DMS114 treated with DMSO at 0.1 percent for 48 hours (cell line): Measurements from ENCODE around the gene OTUD7B.
A peak's percentile ranks its signal among the peaks of the same experiment; 100 is the strongest.
"Not testable (repeated sequence)": the region's sequence is repeated elsewhere in the genome, so short reads cannot be mapped to it uniquely, and the experiment has no call there.

Source experiments
- DNase-seq: peaks from one replicate; lab custom pipeline; 2025; ENCODE audit not compliant: unreplicated experiment; lab: John Stamatoyannopoulos, UW

Gene OTUD7B

DNA sequence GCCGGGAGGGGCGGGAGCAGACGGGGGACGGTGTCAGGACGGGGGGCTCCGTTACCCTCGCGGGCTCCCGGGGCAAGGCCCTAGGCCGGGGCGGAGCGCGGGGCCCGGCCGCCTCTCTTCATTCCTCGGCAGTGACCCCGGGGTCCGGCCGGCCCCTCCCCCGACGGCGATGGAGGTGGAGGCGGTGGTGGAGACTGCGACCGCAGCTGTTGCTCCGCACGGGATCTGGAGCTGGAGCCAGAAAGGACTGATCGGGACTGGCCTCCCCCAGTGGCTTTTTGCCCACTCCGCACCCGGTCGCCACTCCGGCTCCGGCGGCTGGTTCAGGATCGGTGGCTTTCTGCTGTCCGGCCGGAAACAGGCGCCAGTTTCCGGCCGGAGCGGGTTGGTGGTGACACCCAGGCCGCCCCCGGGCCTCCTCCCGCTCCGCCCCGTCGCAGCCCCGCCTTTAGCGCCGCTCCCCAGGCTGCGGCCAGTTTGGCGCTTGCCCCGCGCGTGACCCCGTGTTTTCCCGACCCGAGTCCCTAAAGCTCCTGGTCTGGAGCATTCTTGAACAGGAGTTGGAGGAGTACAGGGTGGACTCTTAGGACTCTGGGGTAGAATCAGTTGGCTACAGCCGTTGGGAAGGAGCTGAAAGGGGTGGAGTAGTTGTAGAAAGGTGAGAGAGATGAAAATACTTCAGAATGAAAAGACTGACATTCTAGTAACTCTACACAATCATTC, at the start of gene OTUD7B:
TSS of gene OTUD7B (minus strand) at position 334 of the 723 bp plus-strand sequence. CDS start 33,216 bp downstream, outside the sequence.
- DNase-seq: peak; percentile 88

DNA sequence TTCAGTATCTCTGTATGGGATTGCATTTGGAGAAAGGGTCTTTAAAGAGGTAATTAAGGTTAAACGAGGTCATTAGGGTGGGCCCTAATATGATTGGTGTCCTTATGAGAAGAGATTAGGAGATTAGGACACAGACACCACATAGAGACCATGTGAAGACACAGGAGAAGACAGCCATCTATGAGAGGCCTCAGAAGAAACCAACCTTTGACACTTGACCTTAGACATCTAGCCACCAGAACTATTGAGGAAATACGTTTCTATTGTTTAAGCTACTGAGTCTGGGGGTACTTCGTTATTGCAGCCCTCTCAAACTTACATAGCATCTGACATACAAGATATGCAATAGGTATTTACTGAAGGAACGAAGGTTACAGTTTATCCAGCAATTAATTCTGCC, 49.7 kb upstream of the OTUD7B start:
- DNase-seq: no peak

GRCh38 chr1:150056407-150056806, 45.9 kb upstream of the OTUD7B start:
- no peak for DNase-seq

DNA sequence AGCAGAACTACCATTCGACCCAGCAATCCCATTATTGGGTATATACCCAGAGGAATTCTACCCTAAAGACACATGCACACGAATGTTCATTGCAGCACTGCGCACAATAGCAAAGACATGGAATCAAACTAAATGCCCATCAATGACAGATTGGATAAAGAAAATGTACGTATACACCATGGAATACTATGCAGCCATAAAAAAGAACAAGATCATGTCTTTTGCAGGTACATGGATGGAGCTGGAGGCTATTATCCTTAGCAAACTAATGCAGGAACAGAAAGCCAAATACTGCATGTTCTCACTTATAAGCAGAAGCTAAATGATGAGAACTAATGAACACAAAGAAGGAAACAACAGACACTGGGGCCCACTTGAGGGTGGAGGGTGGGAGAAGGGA, 45.0 kb upstream of the OTUD7B start:
- not testable (repeated sequence) for DNase-seq

DNA sequence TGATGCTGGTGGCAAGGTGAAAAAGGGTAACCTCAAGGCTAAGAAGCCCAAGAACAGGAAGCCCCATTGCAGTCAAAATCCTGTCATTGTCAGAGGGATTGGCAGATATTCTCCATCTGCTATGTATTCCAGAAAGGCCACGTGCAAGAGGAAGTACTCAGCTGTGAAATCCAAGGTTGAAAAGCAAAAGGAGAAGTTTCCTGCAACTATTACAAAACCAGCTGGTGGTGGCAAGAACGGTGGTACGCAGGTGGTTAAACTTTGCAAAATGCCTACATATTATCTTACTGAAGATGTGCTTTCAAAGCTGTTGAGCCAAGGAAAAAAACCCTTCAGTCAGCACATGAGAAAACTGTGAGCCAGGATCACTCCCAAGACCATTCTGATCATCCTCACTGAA, 43.4 kb upstream of the OTUD7B start:
- no peak for DNase-seq

GRCh38 chr1:150051905-150052412, 41.4 kb upstream of the OTUD7B start:
- DNase-seq: not testable (repeated sequence)

DNA sequence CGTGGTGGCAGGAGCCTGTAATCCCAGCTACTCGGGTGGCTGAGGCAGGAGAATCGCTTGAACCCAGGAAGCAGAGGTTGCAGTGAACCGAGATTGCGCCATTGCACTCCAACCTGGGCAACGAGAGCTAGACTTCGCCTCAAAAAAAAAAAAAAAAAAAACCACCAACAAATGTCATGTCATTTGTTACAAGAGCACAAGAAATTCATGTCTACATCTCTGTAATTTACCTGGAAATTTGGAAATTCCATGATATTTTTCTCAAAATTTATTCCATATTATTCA, 40.5 kb upstream of the OTUD7B start:
- DNase-seq: no peak

- DNase-seq: no peak
Measured at GRCh38 chr1:150049926-150050325, 39.4 kb upstream of the OTUD7B start.

GRCh38 chr1:150034336-150034735, 23.8 kb upstream of the OTUD7B start:
- DNase-seq: no peak

GRCh38 chr1:150028322-150028721, 17.8 kb upstream of the OTUD7B start:
- DNase-seq: no peak

DNA sequence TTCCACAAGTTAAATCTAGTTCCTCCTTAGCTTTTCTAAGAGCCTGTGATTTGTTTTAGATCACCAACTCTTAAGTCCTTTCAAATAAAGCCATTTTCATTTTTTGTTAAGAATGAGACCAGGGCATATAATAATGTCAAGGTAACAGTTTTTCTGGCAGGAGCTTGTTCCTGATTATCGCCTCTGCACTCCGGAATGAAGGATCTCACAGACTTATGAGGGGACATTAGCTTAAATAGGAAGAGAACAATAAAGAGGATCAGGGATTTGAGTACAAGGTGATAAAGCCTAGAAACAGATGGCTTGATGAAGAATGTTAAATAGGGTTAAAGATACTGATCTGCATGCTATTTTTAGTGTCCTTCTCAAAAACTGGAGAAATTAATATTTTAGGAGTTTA, 13.6 kb upstream of the OTUD7B start:
- no peak for DNase-seq

DNA sequence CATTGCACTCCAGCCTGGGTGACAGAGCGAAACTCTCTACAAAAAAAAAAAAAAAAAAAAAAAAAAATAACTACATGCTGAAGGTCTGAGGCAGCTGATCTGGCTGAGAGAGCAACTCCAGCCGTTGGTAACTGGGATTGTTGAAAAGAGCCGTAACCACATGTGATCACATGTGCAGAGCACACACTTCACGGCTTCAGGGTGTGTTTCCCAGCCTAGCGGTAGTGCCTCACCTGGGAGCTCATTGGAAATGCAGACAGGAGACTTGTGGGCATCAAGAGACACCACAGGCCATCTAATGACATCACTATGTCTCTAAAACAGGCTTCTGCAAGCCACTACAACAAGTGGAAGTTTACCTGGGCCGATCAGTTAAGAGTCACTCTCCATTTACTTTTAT, 11.8 kb upstream of the OTUD7B start:
- no peak for DNase-seq

DNA sequence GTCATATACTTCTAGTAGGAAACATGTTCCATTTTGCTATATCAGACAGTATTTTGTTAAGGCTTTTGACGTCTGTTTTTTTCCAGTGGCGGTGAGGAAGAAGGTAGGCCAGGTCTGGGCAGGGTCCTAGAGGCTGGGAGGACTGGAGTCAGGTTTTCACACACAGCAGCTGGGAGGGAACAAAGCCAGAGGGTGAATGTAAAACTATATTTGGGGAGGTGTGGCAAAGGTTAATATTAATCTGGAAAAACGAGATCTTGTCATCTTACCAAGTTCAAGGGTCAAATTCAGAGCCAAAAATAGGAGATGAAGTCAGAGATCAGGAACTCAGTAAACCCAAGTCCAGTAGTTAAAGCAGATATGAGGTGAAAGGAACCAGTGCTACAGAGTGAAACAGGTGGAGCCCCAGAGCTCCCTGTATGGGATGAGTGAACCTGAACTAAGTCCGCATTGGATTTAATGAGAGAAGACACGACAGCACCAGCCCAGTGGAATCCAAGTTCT, 10.7 kb upstream of the OTUD7B start:
- DNase-seq: no peak

DNA sequence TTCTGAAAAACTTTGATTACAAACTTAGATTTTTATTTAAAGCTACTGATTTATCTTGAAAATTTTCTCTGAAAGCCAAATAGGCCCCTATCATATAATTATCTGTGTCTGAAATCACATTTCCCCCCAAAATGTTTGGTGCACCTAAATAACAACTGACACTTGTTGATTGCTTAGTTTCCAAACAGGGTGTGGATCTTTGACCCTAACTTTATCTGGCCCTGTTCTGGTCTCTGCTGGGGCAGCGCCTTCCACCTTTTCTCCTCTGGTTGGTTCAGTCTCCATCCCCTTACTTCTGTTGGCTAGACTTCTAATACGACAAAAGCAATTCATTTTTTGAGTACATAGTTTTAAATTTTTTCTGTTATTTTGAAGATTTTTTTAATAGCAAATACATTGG, 10.2 kb upstream of the OTUD7B start:
- no peak for DNase-seq

DNA sequence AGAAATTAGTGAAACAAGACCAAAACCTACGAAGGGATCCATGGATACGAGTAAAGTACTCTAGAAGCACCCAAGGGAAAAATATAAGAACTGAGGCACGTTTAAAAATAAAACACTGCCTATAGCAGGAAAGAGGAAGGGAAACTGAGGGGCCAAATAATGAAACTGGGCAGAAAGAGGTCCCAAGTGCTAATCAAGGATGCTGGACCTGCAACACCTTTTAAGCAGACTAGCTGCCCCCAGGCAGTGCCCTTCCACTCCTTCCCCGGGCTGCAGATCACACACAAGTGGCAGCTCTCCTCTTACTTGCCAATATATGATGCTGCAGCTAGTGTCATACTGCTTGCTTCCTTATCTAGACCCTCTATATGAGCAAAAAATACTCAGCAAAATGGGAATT, 7.6 kb upstream of the OTUD7B start:
- no peak for DNase-seq

DNA sequence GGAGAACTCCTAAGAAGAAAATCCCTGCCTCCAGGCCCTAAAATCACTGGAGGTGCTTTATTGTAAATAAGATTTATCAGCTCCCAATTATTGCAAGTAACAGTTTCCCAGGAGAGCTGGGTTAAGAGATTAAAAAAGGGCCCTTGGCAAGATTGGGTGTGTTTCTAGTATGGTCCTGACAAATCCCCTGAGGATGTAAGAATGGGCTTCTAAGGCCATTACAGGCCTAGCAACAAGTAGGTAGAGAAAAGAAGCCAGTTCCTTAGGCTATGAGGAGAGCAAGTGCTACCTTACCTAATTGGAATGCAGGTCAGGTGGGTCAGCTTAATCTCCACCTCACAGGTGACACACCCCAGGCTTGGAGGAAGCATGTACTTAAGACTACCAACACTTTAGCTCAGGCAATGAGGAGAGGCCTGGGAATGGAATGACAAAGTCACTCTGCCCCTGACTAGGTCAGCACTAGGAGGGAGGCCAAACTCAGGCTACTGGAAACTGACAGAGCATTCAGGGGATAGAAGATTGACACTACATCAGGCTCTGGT, 6.8 kb upstream of the OTUD7B start:
- no peak for DNase-seq

- no peak for DNase-seq
Measured at GRCh38 chr1:150015651-150016131, 5.2 kb upstream of the OTUD7B start.

DNA sequence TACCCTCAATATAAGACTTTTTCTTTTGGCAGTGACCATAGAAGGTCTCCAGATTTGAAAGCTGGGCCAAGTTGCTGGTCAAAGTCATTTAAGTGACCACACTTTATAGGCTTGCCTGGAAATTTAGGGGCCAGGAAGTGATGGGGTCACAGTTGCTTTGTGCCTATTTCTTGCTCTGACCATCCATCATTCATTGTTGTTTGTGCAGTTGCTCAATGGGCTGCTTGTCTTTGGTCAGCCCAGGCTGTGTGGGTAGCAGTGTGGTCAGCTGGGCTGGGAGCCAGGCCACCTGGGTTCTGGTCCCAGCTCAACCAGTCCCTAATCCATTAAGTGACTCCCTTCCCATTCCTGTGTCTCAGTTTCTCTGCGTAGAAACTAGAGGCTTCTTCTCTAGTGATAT, 2.1 kb upstream of the OTUD7B start:
- no peak for DNase-seq

DNA sequence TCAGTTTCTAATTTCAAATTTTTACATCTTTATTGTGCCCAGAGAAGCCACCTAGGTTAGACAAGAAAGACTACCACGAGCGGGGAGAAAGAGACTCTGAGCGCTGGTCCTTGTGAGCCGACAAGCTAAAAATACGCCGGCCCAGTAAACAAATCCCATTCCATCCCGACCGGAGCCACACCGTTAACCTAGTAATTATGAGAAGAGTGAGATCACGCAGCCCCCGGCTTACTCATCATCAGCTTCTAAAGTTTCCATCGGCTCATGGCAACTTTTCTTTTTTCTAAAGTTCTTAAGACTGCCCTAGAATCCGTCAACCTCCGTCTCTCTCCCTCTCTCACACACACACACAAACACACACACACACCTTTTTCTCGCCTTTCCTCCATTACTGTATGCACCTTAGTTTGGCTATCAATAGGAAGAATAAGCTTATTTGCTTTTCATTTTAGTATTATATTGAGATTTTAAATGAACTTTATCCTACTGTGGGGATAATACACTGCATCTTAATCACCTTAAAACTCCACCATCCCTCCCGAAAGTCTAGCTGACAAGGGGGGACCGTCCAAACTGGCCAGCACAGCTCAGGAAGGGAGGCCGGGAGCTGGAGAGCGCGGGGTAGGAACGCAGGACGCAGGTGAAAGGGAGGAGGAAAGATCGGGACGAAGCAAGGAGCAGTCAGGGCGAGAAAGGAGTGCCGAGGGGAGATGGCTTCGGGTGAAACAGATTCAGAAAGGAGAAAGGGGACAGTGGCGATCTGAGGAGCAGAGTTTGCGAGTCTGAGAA, 728 bp downstream of the OTUD7B start:
- no peak for DNase-seq

DNA sequence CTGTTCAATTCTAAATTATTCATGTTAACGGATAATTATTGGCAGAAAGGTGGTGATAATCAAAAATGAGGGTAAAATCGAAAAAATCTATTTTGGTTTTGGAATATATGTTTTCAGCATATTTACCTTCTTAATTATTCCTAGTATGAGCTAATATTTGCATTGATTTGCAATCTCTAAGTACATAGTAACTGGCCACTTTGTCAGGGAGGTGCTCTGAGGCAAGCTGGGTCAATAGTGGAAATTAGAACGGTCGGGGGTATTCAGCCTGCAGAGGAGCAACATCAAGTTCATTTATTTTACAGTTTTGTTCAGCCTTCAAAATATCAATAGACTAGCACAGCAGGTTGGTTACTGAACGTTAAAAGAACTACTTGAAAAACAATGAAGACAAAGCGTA, 1.8 kb downstream of the OTUD7B start:
- DNase-seq: no peak

GRCh38 chr1:150006881-150007421, 3.6 kb downstream of the OTUD7B start:
- DNase-seq: no peak

DNA sequence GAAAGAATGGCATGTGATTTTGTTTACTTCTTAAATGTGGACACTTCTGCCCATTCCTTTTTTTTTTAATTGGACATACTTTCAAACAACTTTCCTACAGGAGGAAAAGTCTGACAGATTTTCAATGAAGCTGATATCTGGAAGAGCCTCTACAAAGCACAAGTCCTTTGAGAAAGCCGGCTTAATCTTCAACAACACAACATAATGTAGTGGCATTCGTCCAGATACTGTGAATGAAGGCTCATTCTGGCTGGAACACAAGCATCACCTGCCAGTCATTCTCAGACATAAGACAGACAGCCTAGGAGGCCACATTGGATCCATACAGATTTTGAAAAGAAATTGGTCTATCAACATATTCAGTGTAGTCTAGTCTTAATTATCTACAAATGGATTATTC, 4.9 kb downstream of the OTUD7B start:
- DNase-seq: no peak
